Body of pancreas (tissue), 4 donors: ENCODE measurements around the gene FHL5.

Source experiments
- CTCF ChIP-seq, 7 experiments: fragments of 450-650 bp in 4 of 7; fragments of 200-600 bp in 3 of 7; sonication (generic) in 3 of 7; IDR thresholded peaks; one replicate each; pipeline ENCODE4 v1.5.1; 2016 to 2019; ENCODE audit warnings: antibody characterized with exemption in 7 of 7
- POLR2A ChIP-seq, 3 donors: fragments of 450-650 bp; IDR thresholded peaks; one replicate each; pipeline ENCODE4 v1.6.1; 2016; ENCODE audit warnings: antibody characterized with exemption in 3 of 3, mild to moderate bottlenecking in 2 of 3

DNA sequence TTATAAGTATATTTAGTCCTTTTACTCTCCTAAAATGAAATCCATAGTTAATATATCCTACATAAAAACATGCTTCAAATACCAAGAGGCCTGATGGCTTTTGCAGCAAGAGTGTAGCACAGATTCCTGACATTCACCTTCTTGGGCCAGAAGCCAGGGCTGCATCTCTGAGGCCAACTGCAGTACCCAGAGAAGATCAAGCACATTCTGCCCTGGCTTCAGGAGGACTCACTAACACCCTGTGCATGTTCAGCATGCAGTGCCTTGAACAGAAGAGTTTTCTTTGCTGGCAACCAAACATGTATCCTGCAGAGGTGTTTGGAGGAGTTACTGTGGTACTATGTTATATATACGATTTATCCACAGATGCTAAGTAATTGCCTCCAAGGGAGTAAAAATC lies 90.3 kb downstream of the FHL5 start:
- TF ChIP-seq POLR2A (IDR thresholded peaks at IDR 0.05), result no peak
- no peak for TF ChIP-seq CTCF (IDR thresholded peaks at IDR 0.05)
